Germinal center (tissue), 1 donor: Measurements from ENCODE around the gene NRCAM.
"Not testable (repeated sequence)": the region's sequence is repeated elsewhere in the genome, so short reads cannot be mapped to it uniquely, and the experiment has no call there.

ENCODE experiments used
- DNase-seq: peaks from one replicate; pipeline ENCODE4 v3.0.0; 2012; ENCODE audit warnings: mixed read lengths, low spot score

The NRCAM gene

DNA sequence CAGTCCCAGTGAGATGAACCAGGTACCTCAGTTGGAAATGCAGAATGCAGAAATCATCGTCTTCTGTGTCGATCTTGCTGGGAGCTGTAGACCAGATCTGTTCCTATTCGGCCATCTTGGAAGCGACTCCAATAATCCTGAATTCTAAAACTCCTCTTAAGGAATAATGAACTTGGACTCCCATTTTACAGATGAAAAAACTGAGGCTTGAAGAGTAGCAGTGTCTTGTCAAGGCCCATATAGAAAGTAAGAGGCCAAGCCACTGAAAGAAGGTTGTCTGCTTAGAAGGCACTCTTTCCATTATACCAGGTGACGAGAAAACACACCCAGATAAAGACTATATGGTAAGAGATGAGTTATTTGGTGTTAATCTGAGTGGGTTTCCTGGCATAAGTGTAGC, 177.5 kb downstream of the NRCAM start:
- no peak for DNase-seq

DNA sequence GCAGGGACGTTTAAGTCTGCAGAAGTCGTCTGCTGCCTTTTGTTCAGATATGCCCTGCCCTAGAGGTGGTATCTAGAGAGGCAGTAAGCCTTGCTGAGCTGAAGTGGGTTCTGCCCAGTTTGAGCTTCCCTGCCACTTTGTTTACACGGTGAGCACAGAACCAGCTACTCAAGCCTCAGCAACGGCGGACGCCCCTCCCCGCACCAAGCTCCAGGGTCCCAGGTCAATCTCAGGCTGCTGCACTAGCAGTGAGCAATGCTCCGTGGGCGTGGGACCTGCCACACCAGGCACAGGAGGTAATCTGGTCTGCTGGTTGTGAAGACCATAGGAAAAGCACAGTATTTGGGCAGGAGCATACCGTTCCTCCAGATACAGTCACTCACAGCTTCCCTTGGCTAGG, 178.0 kb downstream of the NRCAM start:
- DNase-seq: no peak

DNA sequence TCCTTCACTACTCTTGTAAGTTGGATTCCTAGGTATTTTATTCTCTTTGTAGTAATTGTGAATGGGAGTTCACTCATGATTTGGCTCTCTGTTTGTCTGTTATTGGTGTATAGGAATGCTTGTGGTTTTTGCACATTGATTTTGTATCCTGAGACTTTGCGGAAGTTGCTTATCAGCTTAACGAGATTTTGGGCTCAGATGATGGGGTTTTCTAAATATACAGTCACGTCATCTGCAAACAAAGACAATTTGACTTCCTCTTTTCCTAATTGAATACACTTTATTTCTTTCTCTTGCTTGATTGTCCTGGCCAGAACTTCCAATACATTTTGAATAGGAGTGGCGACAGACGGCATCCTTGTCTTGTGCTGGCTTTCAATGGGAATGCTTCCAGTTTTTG, 181.8 kb downstream of the NRCAM start:
- DNase-seq: not testable (repeated sequence)

DNA sequence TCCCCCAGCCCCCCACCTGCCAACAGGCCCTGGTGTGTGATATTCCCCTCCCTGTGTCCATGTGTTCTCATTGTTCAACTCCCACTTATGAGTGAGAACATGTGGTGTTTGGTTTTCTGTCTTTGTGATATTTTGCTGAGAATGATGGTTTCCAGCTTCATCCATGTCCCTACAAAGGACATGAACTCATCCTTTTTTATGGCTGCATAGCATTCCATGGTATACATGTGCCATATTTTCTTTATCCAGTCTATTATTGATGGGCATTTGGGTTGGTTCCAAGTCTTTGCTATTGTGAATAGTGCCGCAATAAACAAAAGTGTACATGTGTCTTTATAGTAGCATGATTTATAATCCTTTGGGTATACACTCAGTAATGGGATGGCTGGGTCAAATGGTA, 183.3 kb downstream of the NRCAM start:
- not testable (repeated sequence) for DNase-seq

DNA sequence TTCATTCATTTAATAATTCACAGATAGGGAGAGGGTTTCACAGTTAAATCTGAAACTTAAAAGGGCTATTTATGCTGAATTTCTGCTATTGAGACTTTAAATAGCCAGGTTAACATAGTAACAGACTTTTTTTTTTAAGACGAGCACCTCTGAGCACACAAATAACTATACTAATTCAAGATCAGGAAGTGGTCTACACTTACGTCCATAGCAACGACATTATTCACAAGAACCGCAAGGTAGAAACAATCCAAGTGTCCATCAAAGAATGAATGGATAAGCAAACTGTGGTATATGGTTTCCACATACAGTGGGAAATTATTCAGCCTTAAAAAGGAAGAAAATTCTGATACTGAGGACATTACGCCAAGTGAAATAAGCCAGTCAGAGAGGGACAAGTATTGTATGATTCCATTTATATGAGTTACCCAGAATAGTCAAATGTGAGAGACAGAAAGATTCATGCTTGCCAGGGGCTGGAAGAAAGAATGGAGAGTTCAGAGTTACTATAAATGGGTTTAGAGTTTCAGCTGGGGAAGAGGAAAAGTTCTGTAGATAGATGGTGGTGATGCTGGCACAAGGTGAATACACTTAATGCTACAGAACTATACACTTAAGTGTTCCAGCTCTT, 185.7 kb downstream of the NRCAM start:
- DNase-seq: no peak

DNA sequence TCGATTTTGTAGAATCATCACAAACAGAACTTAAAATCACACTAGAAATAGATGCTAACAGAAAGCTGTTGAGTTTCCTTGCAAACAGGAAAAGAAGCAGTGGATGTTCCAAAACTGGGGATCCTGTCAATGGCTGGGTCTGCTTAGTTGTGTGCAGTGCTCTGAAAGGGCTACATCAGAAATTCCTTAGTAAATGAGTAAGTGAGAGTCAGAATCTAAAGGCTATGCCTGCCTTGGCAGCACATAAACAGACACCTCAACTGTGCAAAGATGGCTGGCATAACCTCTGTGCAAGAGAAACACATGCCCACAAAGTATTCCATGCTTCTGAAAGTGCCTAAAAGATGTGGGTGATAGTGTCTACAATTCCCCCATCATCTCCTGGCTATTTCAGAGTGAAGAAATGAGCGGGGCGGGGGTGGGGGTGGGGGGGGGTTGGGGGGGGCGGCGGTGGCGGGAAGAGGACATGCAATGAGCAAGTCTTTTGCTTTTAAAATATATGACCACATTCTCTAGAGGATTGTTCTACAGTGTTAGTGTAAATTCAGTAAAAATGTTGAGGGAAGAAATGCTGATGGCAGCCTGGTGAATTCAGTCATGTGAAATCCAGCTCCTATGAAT, 187.9 kb downstream of the NRCAM start:
- DNase-seq: no peak

DNA sequence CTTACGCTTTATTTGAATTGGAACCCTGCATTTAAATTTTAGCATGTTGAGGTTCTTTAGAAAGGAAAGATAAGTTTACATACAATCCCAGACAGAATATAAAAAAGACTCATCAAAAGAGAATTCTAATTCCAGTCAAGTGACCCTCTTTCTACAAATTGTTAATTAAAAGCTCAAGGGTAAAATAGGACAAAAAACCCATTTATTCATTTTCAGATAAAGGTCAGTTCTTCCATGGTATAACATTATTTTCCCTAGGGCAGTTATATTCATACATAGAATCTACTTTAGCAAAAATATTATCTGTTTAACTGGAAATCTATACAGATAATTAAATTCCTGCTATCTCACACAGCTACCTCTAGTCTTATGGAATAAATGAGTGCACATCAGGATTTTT, 188.6 kb downstream of the NRCAM start:
- DNase-seq: no peak

DNA sequence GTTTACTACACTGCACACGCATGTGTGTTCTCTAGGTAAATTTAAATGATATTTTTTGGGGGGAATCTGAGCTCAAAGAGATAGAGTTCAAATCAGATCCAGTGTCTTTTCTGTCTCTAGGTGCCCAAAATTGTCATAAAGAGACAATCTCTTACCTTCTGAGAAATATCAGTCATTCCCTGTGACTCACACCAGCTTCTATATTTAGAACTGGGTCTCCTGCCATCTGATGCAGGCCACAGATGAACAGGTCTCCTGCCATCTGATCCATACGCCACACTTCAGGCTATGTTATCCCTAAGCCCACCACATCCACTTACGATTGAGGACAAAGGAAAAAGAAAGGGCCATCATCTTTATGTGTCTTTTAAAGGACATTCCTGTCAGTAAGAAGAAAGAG, 189.7 kb downstream of the NRCAM start:
- DNase-seq: no peak

DNA sequence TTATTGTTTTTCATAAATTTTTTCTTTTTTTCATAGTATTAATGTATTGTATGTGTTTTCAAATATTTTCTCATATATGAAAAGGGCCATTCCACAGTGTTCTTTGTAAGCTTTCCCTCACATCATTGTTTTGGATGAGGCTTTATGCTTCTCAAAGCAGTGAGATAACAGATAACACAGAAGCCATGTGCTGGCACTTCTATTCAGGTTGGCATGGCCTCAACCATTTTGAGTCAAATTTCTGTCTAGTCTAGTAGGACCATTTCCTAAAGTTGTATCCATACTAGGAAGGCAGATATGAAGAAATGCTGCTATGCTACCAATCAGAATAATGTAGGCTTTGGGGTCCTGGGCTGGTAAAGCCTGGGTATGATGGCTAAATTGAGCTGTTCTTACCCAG, 190.2 kb downstream of the NRCAM start:
- no peak for DNase-seq

DNA sequence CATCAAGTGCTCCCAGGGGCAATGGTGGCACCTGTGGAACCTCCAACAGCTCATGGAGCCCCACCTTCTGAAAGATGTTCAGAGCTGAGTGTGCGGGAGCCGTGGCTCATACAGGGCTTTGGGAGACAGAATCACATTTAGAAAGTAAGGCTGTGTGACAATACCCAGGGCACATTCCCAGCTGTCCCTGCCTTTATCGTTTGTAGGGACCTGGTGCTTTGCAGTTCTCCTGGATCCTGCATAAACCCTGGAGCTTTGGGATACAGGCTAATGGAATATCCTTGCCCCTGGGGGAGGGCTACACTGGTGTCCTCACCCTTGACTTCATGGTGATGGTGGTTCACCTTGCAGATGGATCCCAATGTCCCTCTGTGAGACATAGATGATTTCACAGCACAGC, 191.2 kb downstream of the NRCAM start:
- no peak for DNase-seq

DNA sequence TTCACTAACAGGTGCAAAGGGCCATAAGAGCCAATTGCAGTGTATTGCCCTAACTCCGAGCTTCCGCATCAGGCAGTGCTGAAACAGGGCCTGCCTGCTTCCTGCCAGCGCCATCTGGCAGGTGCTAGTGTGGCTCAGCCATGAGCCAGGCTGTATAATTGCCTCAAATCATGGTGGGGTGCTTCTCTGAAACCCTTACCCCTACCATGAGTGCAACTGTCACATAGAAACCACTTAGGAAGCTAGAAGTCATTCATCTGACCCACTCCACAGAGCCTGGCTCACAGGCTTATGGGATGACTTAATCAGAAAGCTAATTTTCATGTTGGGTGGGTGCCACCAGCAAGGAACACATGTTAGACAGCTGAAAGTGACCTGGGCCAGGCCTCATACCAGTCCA, 192.8 kb downstream of the NRCAM start:
- no peak for DNase-seq

DNA sequence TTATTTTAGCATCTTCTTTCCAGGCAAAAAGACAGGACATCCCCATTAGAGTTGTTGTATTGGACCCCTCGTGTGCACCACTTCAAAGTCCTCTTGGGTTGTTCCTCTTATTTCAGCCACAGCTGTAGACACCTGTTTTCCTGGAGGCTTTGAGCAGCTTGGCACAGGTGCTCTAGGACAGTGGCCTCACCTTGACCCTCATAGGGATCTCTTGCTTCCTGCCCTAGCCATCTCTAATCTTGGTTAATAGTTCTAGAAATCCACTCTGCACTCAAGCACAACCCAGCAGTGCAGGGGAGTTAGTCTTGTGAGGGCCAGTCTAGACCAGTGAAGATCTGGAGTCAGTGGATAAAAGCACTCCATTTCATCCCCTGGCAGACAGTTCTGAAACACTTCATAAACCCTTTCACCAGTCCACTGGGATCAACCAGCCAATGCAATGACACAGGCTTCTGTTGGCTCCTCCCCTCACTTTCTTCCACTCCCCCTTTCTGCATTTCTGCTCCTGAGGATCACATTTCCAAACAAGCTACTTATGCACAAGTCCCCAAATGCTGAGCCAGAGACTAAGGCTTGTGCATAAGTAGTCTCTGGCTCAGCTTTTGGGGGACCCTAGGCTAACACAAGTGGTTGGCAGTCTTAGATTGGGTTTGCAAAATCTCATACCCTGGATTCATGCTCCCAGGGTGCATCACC, 194.5 kb downstream of the NRCAM start:
- no peak for DNase-seq

DNA sequence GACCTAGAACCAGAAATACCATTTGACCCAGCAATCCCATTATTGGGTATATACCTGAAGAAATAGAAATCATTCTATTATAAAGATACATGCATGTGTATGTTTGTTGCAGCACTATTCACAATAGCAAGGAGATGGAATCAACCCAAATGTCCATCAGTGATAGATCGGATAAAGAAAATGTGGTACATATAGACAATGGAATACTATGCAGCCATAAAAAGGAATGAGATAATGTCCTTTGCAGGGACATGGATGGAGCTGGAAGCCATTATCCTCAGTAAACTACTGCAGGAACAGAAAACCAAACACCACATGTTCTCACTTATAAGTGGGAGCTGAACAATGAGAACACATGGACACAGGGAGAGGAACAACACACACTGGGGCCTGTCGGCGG, 196.8 kb downstream of the NRCAM start:
- not testable (repeated sequence) for DNase-seq

DNA sequence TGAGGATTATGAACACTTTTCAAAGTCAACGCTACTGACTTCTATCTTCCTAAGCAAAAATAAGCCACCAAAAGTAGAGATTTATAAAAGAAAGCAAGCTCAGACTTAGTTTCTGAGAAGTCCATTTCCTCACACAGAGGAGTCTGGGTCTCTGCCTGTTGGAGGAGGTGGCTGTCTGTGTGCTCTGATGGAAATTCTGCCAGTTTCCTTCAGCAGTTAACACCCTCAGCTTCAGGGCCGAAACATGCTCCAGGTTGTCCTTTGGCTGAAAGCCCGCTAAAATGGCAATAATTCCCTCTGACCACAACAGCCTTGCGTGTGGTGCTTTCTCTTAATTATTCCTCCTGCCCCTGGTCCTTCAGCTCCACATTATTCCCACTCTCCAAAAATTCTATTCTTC, 198.3 kb downstream of the NRCAM start:
- DNase-seq: no peak

DNA sequence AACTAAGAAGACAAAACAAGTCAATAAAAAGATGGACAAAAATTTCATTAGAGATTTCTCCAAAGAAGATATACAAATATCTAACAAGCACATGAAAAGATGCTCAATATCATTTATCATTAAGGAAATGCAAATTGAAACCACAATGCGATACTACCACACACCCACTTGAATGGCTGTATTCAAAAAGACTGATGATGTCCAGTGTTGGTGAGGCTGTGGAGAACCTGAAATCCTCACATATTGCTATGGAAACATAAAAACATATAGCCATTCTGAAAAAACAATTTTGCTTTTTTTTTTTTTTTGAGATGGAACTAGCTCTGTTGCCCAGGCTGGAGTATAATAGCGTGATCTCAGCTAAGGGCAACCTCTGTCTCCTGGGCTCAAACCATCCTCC, 202.0 kb downstream of the NRCAM start:
- no peak for DNase-seq

DNA sequence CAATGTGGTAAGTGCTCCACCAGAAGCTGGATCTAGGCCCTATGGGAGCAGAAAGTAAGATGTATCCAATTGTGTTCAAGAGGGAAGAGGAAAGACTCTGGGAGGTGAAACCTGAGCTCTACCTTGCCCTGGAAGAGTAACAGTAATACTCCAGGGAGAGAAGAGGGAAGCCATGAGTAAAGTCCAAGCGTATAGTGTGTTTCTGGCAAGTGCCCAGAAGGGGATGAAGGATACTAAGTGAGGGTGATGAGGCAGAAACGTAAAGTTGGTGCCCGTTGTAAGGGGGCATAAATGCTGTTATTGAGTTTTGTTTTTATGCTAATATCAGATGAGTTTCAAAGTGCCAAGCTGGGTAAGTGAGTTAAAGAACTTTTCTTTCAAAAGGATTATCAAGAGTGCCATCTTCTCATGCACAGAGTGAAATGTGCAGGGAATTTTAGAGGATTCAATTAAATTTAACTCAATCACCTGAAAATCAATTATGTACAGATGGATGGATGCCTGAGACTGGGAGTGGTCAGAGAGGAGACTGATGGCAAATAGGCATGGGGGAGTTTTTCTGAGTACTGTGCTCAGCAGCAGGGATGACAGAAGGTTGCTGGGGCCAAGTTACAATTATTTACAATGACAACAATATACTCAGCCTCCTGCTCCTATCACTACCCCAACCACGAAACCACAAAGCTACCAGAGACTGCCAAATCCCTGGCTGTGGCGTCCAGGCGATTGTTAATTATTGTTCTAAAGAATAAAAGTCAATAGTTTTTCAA, 202.8 kb downstream of the NRCAM start:
- no peak for DNase-seq

DNA sequence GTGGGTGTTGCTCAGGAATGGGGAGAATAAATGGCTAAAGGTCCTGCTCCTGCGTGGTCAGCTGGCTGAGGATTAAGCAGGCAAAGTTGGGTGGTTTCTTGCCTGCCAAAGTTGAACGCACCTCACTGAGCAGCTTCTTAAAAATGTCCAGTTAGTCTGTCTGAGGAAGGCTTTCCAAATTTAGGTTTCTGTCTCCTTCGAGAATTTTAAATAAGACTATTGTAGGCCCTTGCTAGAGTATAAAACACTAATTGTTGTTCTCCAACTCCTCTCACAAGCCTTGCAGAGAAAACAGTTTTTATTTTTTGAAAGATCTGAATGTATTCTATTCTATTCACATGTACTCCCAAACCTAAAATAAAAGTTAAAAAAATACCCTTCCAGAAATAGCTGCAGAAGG, 204.1 kb downstream of the NRCAM start:
- no peak for DNase-seq

DNA sequence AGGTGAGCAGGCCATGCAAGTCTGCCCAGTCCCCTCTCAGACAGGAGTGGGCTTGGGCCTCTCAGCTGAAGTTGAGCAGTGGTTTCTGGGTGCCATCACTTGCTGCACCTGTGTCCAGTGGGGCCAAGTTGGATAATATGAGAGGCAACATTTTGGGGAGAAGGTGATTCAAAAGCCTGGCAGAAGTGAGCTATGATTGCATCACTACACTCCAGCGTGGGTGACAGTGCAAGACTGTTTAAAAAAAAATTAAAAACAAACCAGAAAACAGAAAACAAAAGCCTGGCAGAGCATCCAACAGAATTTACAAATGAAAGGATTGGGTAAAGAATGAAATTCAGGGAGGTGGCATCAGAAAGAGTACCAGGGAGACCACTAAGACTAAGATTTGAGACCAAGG, 204.5 kb downstream of the NRCAM start:
- no peak for DNase-seq

DNA sequence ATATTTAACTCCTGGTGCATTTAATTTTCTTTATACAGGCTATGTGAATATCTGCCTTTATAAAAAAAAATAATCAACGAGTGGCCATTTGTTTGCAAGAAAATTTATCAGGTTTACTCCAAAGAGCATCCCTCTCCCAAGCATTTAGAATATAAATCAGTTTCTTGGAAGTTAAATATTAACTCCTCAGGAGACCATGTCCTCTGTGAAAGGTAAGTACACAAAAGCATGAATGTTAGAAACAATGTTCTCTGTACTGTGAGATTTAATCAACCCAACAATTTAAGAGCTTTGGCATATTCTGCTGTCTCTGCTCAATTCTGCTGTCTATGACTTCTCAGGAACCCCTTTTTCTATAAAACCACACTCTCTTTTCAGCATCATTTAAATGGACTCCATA, 206.8 kb downstream of the NRCAM start:
- DNase-seq: no peak

DNA sequence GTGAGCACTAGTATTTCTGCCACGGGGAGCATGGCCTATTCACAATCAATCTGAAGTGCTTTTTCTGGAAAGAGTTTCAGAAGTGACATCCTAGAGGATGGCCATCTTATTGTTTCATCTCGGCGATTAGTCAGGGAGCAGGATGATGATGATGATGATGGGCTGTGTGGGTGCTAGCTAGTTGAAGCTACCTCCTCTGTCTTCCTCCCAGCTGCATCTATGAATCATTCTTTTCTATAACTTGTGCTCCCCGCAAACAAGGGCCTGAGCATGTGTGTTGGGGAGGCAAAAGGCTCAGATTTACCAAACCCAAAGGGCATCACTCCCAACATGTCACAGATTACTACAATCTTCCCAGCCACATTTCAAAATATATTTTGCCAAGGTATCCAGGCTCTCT, 207.4 kb downstream of the NRCAM start:
- DNase-seq: no peak

DNA sequence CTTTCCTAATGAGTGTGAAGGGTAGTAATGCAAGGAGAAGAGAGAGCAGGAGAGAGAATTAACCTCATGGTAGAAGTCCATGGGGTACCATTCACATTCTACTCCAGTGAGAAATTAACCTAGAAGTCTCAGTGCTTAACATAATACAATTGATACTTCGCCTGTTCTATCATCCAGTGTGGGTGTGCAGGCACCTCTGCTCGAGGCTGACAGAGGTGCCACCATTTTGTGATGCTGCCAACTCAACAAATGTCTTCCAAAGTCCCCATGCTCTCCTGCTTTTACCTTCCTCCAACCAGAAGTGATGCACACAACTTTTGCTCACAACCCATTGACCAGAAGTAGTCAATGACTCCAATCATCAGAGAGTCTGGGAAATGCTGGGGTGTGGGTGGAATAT, 207.8 kb downstream of the NRCAM start:
- no peak for DNase-seq

DNA sequence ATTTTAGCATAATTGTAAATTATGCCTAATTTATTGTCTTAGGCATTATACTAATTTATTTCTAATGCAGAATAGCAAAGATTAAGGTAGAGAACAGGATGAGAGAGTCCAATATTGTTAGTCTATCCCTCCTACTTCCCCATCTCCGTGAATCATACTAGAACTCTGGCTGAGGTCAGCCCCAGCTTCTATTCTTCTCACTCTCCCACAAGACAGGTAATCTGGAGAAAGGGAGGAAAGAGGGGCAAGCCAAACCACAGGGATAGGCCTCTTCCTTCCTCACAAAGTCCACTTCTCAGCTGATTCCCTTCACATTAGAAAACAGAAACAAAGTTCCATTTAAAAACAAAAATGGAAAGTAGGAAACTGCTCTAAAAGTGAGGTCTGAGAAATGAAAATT, 208.6 kb downstream of the NRCAM start:
- DNase-seq: no peak

DNA sequence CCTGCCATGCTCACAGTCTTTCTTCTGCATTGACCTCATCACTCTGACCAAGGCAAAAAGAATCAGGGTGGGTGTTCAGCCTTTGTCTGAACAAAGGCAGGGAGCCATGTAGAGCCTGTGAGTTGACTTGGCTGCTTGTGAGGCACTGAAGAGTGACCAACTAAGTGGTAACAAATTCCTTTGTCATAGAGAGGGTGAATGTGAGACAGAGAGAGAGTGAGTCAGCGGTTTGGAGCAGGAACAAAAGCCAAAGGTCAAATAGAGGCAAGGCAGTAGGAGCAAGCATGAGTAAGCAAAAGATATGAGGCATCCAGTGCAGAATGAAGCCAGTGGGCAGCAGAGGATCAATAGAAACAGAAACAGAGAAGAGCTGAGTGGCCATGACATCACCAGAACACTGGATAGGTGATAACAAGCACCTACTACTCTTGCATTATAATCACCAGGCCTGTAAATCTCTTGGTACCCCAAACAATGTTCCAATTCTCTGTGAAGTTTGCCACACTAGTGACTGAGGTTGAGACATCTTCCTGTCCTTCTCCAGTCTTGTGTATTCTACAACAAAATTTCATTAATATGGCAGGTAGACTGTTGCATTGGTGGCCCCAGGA, 209.9 kb downstream of the NRCAM start:
- DNase-seq: no peak
